ENCODE results near the gene MYO18A. TPM values are rescaled to one million over a fixed set of nuclear protein-coding genes. Genes with fewer than 3 reads are reported as not detected.

Gene MYO18A
- total and polyA plus RNA-seq, 2 experiments from 2014 or later = 33.8 to 35.6 TPM

- Histone ChIP-seq H3K36me3 (replicated peaks; ENCODE audit: insufficient read depth, low read depth) (no peaks in the 10 kb centered on the region), H3K4me2 (peak overlapping the region; percentile 57), H3K4me1 (ENCODE audit: insufficient read depth) (peaks cover 79% of the 10 kb centered on the region), H3K27ac (peak overlapping the region; percentile 91), H3K27me3 (no peaks in the 10 kb centered on the region), H3K4me3 (no peak overlapping the region), H3K79me2 (peaks cover 95% of the 10 kb centered on the region), H2AFZ (no peak overlapping the region), H3K9me3 (ENCODE audit: low read depth) (no peaks in the 10 kb centered on the region), H3K9me2 (replicated peaks; ENCODE audit: insufficient read depth) (no peaks in the 10 kb centered on the region), H4K20me1 (ENCODE audit: insufficient read depth, poor library complexity, severe bottlenecking) (no peaks in the 10 kb centered on the region)
- peak; percentile 82 for DNase-seq (ENCODE audit: low spot score)
- no peak for TF ChIP-seq EZH2phosphoT487 (IDR thresholded peaks at IDR 0.05; ENCODE audit: low read depth, severe bottlenecking, unreplicated experiment)
- TF ChIP-seq EZH2 (IDR thresholded peaks at IDR 0.05; ENCODE audit: borderline replicate concordance) = no peak
- TF ChIP-seq, protein P1, sequence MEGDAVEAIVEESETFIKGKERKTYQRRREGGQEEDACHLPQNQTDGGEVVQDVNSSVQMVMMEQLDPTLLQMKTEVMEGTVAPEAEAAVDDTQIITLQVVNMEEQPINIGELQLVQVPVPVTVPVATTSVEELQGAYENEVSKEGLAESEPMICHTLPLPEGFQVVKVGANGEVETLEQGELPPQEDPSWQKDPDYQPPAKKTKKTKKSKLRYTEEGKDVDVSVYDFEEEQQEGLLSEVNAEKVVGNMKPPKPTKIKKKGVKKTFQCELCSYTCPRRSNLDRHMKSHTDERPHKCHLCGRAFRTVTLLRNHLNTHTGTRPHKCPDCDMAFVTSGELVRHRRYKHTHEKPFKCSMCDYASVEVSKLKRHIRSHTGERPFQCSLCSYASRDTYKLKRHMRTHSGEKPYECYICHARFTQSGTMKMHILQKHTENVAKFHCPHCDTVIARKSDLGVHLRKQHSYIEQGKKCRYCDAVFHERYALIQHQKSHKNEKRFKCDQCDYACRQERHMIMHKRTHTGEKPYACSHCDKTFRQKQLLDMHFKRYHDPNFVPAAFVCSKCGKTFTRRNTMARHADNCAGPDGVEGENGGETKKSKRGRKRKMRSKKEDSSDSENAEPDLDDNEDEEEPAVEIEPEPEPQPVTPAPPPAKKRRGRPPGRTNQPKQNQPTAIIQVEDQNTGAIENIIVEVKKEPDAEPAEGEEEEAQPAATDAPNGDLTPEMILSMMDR (IDR thresholded peaks at IDR 0.05; ENCODE audit: poor library complexity) = no peak
- WGBS (ENCODE audit: low lambda C conversion rate, missing lambda C conversion rate) = 56% methylated on average over 11 of the region's 11 CpGs
Measured at GRCh38 chr17:29155227-29155965, 24.8 kb downstream of the MYO18A start.

- Histone ChIP-seq H3K9me2 (replicated peaks; ENCODE audit: insufficient read depth) (no peaks in the 10 kb centered on the region), H3K27me3 (no peaks in the 10 kb centered on the region), H2AFZ (no peak overlapping the region), H3K36me3 (replicated peaks; ENCODE audit: insufficient read depth, low read depth) (no peaks in the 10 kb centered on the region), H3K27ac (peak overlapping the region; percentile 91), H3K79me2 (peaks cover 95% of the 10 kb centered on the region), H3K4me3 (no peak overlapping the region), H3K4me2 (peak overlapping the region; percentile 57), H3K9me3 (ENCODE audit: low read depth) (no peaks in the 10 kb centered on the region), H3K4me1 (ENCODE audit: insufficient read depth) (peaks cover 75% of the 10 kb centered on the region), H4K20me1 (ENCODE audit: insufficient read depth, poor library complexity, severe bottlenecking) (no peaks in the 10 kb centered on the region)
- WGBS (ENCODE audit: low lambda C conversion rate, missing lambda C conversion rate) = 82% methylated on average over 11 of the region's 11 CpGs
- no peak for DNase-seq (ENCODE audit: low spot score)
- TF ChIP-seq EZH2 (IDR thresholded peaks at IDR 0.05; ENCODE audit: borderline replicate concordance) (no peak), EZH2phosphoT487 (IDR thresholded peaks at IDR 0.05; ENCODE audit: low read depth, severe bottlenecking, unreplicated experiment) (no peak)
- TF ChIP-seq, protein P1 (IDR thresholded peaks at IDR 0.05; ENCODE audit: poor library complexity) = no peak
Measured at GRCh38 chr17:29154516-29155226, 25.5 kb downstream of the MYO18A start.

GRCh38 chr17:29151567-29151966 lies 28.6 kb downstream of the MYO18A start:
- H2AFZ ChIP-seq = no peak overlapping the region
- no peak overlapping the region for H3K4me3 ChIP-seq
- no peak for DNase-seq (ENCODE audit: low spot score)
- no peaks in the 10 kb centered on the region for H3K9me3 ChIP-seq (ENCODE audit: low read depth)
- H3K27ac ChIP-seq = peak overlapping the region; percentile 52
- no peaks in the 10 kb centered on the region for H3K9me2 ChIP-seq (replicated peaks; ENCODE audit: insufficient read depth)
- H3K36me3 ChIP-seq (replicated peaks; ENCODE audit: insufficient read depth, low read depth) = no peaks in the 10 kb centered on the region
- H4K20me1 ChIP-seq (ENCODE audit: insufficient read depth, poor library complexity, severe bottlenecking) = no peaks in the 10 kb centered on the region
- H3K27me3 ChIP-seq = no peaks in the 10 kb centered on the region
- peaks cover 58% of the 10 kb centered on the region for H3K4me1 ChIP-seq (ENCODE audit: insufficient read depth)
- H3K79me2 ChIP-seq = peaks cover 85% of the 10 kb centered on the region
- 40% methylated on average over 4 of the region's 4 CpGs for WGBS (ENCODE audit: low lambda C conversion rate, missing lambda C conversion rate)
- no peak overlapping the region for H3K4me2 ChIP-seq
- TF ChIP-seq EZH2 (IDR thresholded peaks at IDR 0.05; ENCODE audit: borderline replicate concordance) (no peak), EZH2phosphoT487 (IDR thresholded peaks at IDR 0.05; ENCODE audit: low read depth, severe bottlenecking, unreplicated experiment) (no peak)
- TF ChIP-seq, protein P1 (IDR thresholded peaks at IDR 0.05; ENCODE audit: poor library complexity) = no peak
